GM21786 (cell line): ENCODE measurements around the gene PILRA.
"Not testable (repeated sequence)": the region's sequence is repeated elsewhere in the genome, so short reads cannot be mapped to it uniquely, and the experiment has no call there.

Source experiments
- ATAC-seq: cut with Tn5 transposase; IDR thresholded peaks from one replicate; pipeline ENCODE4 v1.9.1; 2021; ENCODE audit not compliant: unreplicated experiment

PILRA gene

DNA sequence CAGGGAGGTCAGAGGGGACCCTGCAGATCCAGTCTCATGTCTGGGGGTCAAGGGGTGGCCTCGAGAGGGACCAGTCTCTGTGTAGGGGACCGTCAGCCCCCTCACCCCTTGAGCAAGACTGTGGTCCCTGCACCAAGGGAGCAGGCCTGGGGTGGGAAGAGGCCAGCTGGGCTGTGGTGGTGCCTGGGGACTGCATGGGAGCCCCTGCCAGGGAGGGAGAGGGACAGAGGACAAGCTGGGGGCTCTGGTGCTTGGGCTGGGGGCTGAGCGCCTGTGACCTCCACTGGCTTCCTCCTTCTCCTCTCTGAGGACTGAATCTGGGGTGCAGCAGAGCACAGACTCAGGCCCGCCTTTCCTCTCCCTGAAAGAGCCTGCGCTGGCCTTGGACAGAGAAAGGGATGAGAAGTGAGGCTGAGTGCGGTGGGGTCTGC is 16.1 kb upstream of the PILRA start:
- ATAC-seq = no peak

DNA sequence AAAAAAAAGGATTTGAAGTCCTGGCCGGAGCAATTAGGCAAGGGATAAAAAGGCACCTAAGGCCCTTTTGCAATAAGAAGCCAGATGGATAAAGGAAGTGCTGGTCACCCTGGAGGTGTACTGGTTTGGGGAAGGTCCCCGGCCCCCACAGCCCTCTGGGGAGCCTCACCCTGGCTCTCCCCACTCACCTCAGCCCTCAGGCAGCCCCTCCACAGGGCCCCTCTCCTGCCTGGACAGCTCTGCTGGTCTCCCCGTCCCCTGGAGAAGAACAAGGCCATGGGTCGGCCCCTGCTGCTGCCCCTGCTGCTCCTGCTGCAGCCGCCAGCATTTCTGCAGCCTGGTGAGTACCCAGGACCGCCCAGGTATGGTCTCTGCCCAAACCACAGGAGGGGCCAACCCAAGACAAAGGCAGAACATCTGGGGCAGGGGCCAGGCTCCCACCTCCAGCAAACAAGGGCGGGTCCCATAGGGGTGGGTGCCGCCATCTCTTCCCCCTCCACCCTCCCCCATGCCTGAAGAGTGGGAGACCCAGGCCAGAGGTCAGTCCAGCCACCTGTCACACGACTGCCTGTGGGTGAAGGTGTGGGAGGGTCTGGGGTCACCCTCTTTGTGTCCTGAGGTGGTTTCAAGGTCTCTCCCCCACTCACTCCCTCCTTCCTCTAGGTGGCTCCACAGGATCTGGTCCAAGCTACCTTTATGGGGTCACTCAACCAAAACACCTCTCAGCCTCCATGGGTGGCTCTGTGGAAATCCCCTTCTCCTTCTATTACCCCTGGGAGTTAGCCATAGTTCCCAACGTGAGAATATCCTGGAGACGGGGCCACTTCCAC is 15.0 kb upstream of the PILRA start, which contains the start of gene PILRB:
Gene PILRB, plus strand, starts transcription at position 91 of the 830 bp plus-strand sequence. Its CDS starts 186 bp downstream, at position 277.
- ATAC-seq = peak; percentile 58

DNA sequence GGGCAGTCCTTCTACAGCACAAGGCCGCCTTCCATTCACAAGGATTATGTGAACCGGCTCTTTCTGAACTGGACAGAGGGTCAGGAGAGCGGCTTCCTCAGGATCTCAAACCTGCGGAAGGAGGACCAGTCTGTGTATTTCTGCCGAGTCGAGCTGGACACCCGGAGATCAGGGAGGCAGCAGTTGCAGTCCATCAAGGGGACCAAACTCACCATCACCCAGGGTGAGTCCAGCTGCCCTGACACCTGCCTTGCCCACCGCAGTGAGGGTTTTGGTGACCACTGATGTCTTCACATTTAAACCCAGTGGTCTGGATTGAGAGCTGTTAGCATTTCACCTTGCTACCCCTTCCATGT is 14.5 kb upstream of the PILRA start:
- no peak for ATAC-seq

DNA sequence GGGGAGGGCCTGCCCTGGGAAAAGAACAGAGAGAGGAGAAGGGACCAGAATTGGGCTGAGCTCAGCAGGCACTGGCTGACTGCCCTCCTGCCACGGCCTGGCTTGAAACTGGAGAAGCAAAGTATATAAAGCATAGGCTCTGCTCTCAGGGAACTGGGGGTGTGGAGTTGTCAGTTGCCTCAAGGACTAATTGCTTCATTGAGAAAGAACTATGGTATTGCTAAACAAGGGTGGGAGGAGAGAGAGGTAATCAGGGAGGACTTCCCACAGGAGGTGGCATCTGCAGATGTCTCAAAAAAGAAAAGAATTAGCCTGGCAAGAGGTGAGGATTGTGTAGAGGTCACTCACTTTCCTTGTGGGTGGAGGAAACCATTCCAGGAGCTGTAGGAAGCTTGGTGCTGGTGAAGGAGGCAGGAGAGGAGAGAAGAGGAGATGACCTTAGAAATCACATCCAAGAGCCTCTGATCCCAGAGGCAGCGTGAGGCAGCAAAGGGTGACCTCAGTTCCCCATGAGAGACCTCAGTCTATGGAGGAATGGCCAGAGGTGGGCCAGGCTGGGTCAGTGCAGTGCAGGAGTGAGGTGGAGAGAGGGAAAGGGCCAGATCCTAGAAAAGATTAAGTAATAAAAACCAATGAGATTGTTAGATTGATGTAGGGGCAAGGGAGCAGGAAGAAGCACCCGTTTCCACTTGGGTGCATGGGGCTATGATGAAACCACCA is 13.0 kb upstream of the PILRA start:
- no peak for ATAC-seq

DNA sequence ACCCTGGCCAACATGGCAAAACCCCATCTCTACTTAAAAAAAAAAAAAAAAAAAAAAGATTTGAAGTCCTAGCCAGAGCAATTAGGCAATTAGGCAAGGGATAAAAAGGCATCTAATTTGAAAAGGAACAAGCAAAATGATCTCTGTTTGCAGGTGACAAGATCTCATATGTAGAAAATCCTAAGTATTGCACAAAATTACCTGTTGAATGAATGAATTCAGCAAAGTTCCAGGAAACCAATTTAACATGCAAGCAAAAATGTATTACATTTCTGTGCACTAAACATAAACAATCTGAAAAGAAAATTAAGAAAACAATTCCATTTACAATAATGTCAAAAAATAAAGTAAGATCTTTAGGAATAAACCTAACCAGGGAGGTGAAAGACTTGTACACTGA is 10.2 kb upstream of the PILRA start:
- no peak for ATAC-seq

DNA sequence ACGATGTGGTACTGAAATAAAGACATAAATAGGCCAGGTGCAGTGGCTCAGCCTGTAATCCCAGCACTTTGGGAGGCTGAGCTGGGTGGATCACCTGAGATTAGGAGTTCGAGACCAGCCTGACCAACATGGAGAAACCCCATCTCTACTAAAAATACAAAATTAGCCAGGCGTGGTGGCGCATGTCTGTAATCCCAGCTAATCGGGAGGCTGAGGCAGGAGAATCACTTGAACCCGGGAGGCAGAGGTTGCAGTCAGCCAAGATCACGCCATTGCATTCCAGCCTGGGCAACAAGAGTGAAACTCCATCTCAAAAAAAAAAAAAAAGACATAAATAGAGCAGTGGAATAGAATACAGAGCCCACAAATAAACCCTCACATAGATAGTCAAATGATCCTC is 9.5 kb upstream of the PILRA start:
- not testable (repeated sequence) for ATAC-seq

DNA sequence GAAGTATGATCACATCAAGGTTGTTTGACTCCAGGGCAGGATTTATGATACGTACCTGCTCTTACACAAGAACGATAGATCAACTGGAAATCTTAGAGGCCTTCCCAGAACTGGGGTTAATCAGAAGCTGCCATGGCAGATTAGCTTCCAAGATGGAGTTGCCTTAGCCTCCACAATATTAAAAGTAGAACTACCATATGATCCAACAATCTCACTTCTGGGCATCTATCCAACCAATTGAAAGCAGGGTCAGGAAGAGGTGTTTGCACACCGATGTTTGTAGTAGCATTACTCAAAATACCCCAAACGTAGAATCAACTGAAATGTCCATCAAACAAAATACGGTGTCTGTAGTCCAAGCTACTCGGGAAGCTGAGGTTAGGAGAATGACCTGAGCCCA is 8.8 kb upstream of the PILRA start:
- ATAC-seq = no peak

DNA sequence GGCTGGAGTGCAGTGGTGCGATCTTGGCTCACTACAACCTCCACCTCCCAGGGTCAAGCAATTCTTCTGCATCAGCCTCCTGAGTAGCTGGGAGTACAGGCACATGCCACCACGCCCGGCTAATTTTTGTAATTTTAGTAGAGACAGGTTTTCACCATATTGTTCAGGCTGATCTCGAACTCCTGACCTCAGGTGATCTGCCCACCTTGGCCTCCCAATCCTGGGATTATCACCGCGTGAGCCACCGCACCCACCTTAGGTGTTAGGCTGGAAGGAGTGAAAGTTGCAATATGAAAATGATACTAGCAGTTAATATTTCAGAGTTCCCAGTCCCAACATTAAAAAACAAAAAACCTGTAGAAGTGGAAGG is 7.3 kb upstream of the PILRA start:
- not testable (repeated sequence) for ATAC-seq

DNA sequence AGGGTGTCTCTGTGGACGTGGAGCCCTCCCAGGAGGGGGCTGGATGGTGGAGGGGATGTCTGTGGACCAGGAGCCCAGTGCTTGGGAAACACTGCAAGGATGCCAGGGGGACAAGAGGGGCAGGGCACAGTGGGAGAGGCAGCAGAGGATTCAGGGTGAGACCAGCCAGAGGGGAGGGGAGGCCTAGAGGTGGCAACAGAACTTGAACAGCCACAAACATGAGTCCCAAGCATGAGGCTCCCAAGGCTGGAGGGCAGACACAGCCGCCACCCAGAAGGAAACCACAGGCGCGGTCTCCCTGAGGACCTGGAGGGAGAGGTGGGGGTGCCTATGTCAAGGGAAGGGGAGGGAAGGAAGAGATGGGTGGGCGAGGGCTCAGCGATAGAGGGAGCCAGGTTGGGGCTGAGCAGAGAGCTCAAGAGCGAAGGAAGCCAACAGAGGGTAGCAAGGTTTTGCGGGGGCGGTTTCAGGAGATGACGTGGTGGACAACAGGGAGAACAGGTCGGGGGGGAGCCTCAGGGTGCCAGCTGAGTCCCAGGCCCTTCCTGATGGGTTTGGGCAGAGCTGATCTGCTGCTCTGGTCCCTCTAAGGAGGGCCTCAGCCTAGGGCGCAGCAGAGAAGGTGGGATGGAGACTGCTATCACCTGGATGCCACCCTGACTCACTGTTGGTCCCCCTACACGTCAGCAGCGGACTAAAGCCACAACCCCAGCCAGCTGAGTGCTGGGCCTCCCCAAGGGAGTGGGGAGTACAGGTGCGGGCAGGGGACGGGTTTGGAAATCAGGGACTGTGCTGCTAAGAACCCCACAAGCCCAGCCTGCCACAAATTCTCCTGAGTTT is 6.7 kb upstream of the PILRA start:
- ATAC-seq = no peak

DNA sequence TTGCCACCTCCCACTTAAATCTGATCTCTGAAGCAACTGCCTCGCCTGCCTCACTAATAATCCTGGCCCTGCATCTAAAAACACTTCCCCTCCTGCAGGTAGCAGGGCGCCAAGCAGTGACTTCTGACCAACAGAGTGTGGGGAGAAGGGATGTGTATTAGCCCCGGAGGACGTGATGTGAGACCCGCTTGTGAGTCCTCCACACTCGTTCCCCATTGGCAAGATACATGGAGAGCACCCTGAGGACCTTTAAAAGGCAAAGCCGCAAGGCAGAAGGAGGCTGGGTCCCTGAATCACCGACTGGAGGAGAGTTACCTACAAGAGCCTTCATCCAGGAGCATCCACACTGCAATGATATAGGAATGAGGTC is 6.1 kb upstream of the PILRA start:
- no peak for ATAC-seq

DNA sequence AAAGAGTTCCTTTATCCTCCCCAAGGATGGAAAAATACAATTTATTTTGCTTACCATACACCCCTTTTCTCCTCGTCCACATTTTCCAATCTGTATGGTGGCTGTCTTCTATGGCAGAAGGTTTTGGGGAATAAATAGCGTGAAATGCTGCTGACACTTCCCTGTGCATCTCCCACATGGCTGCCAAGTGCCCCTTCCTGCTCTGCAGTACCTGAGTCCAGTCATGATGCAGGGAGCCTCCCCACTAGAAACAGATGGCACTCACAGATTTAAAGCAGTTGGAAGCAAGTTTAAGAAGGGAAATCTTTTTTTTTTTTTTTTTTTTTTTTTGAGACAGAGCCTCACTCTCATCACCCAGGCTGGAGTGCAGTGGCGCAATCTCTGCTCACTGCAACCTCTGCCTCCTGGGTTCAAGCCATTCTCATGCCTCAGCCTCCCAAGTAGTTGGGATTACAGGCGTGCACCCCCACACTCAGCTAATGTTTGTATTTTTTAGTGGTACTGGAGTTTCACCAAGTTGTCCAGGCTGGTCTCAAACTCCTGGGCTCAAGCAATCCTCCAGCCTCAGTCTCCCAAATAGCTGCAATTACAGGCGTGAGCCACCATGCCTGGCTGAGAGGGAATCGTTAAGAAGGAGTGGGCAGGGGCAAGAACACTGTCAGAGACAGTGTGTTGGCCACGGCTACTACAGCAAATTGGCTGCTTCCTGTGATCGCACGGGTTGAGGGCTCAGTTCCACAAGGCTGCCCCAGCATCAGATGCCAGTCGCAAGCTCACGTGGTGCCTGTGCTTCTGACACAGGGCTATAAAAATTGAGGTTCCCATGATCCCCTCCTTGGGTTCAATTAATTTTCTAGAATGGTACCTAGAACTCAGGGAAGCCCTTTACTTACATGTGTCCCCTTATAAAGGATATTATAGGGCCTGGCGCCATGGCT is 5.3 kb upstream of the PILRA start:
- no peak for ATAC-seq

DNA sequence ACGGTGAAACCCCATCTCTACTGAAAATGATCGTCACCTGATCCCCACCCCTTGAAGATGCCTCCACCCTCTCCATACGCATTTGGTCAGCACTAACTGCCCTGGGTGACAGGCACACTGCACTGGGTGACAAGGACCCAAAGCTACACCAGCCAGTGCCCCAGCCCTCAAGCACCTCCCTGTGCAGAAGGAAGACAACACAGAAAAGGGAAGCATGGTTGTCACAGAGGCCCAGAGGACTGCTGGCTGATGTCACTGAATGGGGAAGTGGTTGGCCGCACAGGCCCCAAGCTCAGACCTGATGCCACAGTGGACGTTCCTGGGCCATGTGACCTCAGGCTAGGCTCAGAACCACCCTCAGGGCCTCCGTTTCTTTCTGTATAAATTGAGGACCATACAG is 4.2 kb upstream of the PILRA start:
- peak; percentile 54 for ATAC-seq

DNA sequence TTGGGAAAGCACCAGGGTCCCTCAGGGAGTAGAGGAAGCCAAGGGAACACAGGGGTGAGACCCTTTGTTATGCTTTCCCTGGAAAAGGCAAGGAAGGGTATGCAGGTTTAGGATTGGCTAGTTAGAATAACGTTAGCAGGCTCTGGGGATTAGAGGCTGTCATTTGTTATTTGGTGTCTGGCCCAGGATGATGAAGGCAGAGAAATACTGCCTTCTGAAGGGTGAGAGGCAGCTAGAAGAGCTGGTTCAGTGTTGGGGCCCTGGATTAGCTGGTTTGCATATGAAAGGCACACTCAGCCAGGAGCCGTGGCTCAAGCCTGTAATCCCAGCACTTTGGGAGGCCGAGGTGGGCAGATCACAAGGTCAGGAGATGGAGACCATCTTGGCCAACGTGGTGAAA is 3.0 kb upstream of the PILRA start:
- no peak for ATAC-seq

DNA sequence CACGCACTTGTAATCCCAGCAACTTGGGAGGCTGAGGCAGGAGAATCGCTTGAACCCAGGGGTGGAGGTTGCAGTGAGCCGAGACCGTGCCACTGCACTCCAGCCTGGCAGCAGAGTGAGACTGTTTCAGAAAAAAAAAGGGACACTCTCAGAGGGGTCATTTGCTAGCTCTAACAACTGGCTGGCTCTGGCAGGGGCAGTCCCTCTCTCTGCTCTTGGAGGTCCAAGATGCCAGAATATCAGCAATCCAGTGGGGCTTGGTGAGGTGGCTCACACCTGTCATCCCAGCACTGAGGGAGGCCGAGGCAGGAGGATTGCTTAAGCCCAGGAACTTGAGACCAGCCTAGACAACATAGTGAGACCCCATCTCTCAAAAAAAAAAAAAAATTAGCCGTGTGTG is 2.5 kb upstream of the PILRA start:
- no peak for ATAC-seq

DNA sequence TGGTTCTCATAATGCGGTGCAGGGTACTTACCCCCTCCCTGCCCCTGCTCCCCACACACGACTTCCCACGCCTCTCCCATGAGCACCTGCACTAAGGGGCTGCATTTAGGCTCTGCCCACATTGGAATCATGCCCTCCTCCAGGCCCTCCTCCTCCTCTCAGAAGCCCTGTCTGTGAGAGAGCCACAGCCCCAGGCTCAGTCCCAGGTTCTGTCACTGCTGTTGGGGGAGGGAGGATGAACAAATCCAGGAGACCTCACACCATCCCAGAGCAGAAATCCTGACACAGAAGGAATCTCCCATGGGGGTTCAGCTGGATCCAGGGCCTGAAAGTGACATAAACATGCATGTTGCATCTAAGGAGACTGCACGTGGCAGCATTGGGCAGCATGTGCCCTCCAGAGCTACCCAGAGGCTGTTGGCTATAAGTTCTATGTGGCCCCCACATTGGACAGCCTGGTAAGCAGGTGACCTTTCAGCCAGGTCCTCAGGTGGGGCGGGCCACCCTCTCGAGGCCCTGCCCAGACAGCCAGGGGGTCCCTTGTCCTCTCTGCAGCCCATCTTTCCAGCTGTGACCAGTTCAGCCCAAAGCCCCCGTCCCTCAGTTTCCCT is 1.6 kb upstream of the PILRA start:
- ATAC-seq = no peak

DNA sequence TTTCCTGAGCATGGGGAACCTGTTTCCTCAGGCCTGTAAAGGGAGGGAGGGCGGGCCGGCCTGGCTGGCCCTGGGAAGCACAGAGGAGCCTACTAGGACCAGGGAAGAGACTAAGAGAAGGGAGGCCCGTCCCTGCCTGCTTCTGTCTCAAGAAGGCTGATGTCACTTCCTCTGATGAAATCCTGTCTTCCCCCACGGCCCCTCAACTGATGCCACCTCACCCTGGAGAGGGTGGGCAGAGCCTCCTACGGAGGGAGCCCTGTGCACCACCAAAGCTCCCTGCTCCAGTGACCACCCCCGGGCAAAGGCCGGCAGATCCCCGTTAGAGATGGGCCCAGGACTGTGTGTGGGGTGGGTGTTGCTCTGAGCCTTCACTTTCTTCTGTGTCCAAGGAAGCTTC is 1.0 kb upstream of the PILRA start:
- no peak for ATAC-seq

DNA sequence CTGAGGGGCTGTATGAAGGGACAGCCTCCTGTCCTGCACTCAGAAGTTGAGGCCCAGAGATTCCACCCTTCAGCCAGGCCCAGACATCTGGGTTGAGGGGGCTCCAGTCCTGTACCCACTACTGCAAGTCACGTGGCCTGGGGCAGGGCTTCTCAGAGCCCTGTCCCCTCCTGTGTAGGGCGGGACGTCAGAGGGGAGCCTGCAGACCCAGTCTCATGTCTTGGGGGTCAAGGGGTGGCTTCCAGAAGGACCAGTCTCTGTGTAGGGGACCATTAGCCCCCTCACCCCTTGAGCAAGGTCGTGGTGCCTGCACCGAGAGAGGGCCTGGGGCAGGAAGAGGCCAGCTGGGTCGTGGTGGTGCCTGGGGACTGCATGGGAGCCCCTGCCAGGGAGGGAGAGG is 593 bp upstream of the PILRA start:
- ATAC-seq = no peak

DNA sequence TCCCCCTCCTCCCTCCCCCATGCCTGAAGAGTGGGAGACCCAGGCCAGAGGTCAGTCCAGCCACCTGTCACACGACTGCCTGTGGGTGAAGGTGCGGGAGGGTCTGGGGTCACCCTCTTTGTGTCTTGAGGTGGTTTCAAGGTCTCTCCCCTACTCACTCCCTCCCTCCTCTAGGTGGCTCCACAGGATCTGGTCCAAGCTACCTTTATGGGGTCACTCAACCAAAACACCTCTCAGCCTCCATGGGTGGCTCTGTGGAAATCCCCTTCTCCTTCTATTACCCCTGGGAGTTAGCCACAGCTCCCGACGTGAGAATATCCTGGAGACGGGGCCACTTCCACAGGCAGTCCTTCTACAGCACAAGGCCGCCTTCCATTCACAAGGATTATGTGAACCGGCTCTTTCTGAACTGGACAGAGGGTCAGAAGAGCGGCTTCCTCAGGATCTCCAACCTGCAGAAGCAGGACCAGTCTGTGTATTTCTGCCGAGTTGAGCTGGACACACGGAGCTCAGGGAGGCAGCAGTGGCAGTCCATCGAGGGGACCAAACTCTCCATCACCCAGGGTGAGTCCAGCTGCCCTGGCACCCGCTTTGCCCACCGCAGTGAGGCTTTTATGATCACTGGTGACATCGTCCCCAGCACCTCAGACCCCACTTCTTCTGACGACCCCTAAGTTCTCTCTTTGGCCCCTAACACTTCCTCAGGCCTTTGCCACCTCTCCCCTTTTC is 747 bp downstream of the PILRA start:
- peak; percentile 32 for ATAC-seq

DNA sequence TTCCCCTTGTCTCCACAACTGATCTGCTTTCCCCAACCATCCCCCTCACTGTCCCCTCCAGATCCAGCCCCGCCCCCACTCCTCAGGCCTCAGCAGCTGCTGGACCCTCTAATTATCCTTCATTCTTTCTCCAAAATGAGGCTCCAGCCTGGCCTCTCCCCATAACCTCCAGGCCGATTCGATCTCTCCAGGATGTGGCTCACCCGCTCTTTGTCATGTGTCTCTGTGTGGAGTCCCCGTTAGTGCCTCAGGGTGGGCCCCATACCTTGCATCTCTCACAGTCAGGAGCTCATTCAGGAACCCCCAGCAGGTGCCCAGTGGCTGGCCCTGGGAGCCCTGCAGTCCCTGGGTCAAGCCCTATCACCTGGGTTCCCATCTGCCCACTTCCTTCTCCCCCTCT is 1.3 kb downstream of the PILRA start:
- no peak for ATAC-seq

DNA sequence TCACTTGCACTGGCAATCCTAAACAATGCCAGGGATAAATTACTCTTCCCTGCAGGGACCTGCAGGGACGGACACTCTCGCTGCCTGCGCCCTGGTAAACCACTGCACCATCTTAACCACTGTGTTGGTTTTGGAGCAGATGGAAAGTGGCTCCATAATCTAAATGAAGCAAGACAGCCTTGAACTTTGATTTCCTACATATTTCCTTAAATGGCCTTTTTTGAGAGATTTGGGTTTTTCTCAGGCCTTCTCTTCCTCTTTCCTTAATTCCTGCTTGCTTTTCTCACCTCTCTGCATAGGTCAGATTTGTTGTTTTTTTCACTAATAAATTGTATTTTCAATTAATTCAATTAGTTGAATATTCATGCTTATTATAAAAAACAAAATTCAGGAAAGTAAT is 2.8 kb downstream of the PILRA start:
- ATAC-seq = no peak
